GM19452 (cell line): ENCODE data around the gene HS6ST2.

Experiments
- ATAC-seq: cut with Tn5 transposase; IDR thresholded peaks from one replicate; pipeline ENCODE4 v1.9.1; 2021; ENCODE audit not compliant: unreplicated experiment

The HS6ST2 gene

DNA sequence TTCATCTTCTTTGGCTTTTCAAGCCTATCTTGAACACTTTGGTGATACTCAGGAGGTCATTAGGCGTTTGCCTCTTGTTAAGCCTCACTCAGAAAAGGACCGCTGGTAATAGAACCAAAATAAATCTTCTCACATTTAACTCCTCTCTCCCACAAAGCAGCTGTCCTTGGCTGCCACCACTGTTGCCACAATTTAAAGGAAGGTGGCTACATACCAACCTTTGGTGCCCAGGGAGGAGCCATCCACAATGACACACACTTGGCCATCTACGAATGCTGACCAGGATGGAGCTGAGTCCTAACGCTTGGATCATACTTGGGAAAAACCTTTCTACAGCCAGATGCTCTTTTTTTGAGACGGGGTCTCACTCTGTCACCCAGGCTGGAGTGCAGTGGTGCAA lies 210.2 kb downstream of the HS6ST2 start:
- no peak for ATAC-seq

DNA sequence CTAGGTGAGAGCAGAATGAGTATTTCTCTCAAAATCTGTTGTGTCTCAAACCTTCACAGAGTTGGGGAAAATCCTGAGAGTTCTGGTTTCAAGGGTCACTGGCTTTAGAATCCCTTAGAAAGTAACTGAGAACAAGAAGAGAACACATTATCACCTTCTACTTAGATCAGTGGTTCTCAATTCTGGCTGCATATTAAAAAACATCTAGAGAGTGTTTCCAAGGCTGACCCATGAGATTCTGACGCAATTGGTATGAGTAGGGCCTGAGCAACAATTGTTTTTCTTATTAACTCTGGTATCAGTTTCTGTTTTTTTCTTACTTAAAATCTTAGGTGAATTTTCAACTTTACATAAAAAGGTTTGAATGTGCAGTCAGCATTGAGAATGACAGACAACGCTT lies 212.8 kb downstream of the HS6ST2 start:
- no peak for ATAC-seq

DNA sequence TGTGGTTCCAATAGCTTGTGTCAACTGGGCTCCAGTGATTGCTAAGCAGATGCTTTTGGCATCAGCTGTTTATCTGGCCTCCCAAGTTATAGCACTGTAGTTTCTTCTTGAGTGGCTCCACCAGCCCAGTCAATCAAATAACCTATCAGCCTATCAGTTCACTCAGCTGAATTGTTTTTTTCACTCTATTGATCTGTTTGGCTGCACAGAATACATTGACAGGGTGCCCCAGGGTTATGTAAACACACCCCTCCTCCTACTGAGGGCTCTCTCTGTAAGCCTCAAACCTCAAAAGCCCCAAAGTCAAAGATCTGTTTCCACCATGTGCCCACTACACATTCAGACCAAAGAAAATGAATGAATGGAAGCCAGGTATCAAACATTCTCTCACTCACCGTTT lies 214.0 kb downstream of the HS6ST2 start:
- ATAC-seq, result no peak

DNA sequence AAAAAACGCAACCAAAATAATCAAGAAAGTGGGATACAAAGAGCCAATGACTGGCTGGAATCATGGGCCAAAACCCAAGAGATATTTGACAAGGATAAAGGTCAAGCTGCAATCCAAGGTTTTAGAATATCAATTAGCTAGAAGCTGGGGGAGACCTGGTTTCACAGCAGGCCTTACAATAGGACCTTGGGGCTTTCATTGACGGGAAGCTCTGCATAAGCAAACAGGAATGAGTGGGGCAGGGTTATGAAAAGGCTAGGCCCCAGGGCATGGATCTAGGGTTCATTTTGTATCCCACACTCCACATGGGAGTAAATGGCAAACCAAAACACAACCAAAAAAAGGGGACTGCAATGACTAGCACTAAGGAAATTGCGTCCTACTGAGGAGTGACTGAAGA lies 215.3 kb downstream of the HS6ST2 start:
- ATAC-seq, result no peak

DNA sequence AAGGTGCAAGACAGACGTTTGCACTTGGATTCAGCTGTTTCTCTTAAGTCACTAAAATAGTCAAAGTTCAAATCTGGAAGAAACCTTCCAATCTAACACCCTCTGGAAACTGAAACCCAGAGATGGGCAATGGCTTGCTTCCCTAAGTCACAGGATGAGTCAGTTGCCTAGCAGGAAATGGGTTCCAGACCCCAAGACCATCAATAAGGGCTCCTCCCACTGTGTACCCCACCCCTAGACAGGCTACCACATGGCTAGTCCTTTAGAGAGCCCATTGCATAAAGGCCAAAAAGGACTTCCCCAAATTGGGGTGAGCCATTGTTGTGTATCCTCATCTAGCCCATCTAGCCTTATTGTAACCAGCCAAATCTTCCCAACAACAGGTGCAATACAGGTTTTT lies 216.2 kb downstream of the HS6ST2 start:
- ATAC-seq, result no peak

DNA sequence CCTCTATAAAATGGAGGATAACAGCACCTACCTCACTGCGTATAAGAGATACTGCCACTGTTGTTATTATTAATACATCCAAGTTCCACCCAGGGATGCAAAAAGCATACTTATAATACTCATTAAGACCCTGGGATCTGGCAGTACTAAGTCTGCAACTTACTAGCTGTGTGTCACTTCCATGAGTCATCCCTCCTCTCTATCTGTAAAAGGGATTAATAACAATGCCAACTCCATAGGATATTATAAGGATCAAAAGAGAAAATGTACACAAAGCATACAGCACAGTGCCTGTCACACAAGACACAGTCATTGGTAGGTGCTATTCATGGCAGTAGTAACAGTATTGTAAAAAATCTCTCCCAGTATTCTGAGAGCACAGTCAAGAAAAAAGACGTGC lies 216.7 kb downstream of the HS6ST2 start:
- ATAC-seq, result no peak

DNA sequence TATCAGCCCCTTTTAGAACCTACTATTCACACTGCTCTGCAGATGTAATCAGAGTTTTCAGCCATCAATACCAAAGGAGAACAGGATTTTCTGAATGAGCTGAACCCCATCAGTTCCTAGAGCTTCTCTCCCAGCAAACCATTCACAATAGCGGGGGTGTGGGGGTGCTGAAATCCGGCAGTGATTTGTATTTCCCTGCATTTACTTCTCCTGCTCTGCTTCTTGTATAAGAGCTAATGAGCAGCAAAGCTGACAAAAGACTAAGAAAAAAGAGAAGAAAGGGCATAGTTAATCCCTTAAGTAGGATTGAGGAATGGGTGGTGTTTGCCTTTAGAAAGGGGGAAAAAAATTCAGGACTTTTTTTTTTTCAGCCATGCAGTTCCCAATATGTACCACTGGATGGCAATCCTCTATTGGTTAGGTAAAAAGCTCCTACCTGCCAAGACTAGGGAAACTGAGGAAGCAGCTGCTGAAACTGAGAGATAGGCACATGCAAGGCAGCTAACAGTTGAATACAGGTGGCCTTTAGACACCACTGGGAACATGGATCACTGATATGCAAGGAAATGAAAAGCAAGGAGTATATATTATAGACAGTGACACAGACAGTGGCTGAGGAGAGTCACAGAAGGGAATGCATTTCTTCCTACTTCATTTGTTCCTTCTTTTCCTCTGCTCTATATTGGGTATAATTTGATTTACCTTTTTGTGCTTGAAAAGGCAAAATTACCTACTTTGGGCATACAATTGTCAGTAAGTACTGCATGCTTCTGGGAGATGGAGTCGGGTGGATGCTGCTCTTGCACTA lies 217.9 kb downstream of the HS6ST2 start:
- ATAC-seq, result no peak

DNA sequence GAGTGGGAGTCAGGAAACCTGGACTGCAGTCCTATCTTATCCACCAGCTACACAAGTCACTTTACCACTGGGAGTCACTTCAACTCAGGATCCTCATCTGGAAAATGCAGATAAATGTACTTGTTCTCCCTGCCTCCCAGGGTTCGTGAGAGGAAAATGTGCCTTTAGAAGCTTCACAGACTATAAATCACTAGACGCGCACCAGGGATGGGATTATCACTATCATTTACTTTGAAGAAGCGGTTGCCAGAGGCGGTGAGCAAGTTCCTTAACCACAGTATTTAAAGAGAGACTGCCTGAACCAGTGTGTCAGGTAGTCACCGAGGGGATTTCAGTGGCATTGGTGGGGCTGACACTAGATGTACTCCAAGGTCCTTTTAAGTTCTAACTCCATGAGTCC lies 219.5 kb downstream of the HS6ST2 start:
- ATAC-seq, result no peak

DNA sequence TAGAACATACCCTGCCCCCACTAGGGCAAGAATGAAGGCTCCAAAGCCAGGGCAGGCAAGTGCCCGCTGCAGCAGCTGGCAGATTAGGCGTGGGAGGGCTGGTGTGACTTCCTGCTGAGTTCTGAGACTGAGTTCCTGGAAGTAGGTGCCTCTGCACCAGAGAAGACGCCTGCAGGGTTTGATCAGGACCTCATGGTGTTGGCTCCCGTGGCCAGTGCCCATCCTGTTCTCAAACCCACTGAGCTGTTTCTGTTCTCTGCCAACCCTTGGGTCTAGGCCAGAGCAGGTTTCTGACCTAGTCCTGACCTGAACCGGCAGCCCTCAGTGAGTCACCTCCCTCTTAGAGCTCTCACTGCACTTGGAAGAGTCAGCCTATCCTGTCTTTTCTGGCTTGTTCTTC lies 220.7 kb downstream of the HS6ST2 start:
- ATAC-seq, result no peak

DNA sequence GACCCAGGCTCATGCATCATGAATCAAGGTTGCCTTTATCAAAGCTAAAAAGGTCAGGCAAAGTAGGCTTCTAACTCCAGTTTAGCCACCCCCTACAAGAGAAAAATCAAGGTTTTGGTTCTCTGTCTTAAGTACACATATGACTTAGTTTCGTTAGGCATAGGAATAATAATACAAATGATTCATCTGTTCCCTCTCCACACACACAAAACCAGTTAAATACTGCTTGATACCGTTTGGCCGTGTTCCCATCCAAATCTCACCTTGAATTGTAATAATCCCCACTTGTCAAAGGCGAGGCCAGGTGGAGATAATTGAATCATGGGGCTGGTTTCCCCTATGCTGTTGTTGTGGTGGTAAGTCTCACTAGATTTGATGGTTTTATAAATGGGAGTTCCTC lies 226.2 kb downstream of the HS6ST2 start:
- no peak for ATAC-seq

DNA sequence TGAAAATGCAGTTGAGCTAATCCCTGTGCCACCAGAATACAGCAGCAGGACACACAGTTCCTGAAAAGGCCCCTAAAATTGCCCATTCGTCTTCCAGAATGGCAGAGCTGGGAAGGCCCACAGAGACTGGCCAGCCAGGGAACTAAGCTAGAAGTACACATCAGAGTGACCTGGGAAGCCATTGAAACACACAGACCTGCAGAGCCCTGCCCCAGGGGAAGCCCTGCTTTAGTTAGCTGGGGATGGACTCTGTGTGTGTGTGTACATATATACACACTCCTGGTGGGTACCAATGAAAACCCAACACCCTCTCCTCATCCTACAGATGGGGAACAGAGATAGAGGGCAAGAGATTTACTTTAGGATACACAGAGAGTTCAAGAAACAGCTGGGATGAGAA lies 227.7 kb downstream of the HS6ST2 start:
- no peak for ATAC-seq

DNA sequence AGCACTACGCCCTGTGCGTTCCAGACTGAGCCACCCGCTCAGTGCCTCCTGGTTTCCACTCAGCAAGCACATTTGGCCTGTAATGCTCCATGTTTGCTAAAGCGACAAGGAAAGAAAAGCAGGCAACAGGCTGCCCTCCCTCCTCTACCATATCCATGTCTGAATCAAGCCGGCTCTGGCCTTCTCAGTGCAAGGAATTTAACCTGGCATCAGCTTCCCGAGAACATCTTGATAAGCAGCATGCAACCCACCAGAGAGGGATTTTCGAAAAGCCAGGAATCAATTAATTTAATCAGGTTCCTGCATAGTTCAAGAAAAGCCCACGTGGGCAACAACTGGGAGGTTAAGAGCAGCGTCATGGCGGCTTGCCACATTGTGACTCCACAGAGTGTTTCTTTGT lies 228.2 kb downstream of the HS6ST2 start:
- no peak for ATAC-seq

DNA sequence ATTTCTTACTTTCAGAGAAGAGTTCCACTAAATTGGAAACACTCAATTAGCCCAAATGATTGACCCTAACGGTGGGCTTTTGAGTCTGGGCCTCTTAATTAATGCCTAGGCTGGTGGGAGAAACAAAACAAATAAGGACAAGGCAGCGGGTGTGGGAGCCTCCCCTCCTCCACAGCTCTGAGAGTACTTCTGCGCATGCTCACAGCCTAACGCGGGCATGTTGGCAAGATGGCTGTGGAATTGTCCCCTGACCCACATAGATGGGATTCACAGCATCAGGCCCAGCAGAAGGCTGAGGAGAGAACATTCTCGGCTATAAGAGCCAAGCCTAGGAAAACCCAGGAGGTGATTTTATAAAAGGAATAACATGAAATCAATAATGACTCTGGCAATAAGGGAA lies 230.1 kb downstream of the HS6ST2 start:
- no peak for ATAC-seq

DNA sequence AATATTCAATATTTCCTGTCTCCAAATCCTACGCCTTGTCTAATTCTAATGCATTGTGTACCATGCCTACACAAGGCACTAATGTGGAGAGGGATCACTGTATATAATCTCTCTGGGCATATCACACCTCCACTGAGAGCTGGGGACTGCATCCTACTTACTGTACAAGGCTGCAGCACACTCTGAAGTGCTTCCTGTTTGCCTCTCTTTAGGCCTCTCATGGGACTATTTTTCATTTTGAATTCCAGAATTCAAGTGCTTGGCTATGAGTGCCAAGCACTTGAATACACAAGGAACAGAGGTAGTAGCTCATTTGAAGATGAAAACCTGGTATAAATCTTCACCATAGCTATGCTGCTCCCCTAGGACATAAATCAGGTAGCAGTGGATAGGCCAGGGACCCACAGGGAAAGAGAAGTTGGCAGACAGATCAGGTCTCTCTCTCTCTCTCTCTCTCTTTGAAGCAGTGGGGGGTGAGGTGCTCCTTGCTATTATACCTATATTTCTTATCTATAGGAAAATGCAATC lies 239.9 kb downstream of the HS6ST2 start:
- no peak for ATAC-seq

DNA sequence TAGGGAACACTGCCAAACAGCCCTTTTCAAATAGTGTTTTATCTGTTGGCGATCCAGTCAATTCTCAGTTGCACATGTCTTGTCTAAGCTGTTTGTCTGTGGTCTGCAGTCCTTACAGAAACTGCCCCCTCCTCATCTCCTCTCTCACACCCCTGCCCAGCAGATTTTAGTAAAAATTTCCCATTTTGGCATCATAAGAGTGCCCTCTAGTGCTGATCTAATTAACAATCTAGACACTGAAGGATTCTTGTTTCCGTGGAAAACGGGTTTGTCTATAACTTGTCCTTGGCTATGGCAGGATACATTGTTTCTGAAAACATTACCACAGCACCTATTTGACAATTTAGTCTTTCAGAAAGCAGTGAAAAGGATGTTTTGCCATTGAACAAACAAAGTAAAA lies 242.4 kb downstream of the HS6ST2 start:
- no peak for ATAC-seq

DNA sequence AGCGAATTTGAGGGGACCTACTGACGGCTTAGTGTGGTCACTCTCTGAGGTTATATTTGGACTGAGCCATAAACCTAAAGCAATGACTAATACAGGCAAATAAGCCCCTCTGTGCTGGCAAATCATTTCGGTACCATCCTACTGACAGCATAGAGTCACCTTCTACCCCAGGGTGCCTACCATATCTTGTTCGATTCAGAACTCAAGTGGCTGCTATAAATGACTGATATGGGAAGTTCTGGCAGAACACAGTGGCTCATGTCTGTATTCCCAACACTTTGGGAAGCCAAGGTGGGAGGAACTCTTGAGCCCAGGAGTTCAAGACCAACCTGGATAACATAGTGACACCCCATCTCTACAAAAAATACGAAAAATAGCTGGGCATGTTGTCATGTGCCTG lies 243.5 kb downstream of the HS6ST2 start:
- ATAC-seq, result no peak

DNA sequence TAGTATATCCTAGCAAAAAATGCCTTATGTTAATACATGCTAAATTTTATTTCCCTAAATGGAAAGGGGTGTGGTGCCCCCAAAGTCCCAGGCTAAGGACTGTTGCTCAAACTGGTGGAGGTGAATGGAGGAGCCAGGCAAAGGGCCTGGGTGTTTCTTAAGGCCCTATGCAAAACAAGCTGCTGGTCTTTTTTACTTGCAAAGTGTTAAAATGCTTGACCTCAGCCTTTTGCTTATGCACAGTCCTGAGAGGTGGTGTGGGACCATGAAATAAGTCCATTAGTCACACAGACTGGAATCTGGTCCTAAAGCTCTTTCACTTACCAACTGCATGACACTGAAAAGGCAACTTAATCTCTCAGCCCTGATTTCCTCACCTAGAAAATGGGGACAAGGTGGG lies 246.1 kb downstream of the HS6ST2 start:
- ATAC-seq, result no peak

DNA sequence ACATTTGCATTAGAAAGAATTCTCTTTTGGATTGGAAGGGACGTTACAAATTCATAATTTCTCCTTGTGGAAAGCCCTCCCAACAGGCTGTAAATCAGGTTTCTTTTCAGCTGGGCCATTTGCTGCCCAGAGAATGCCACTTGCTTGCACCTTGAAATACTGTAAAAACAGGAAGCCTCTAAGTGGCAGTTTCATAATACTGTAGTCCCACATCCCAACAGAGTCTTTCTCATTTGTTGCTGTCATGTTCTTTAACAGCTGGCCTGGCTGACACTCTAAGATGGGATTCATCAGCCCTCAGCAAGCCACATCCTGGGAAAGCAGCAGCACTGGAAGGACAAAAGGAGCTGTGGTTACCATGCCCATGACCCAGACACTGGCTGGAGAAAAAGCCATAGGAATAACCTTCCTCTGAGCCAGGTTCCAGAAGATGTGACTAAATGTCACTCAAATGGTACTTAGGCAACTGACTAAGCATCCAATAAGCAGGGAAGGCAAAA lies 247.7 kb downstream of the HS6ST2 start:
- no peak for ATAC-seq

DNA sequence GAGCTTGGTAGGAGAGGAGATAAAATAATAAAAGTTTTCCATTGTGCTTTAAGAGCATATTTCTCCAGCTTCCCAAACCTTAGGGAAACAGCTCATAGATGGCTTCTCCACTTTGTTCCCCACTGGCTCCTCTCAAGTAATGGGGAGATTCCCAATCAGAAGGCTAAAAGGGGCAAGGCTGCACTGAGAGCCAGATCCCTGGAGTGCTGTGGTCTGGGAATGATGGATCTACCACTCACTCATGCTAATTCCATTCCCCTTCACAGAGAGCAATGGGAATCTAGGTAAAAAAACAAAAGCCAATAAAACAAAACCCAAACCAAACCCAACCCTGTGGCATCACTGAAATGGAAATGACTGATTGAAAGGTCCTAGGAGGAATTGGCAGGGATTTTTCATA lies 249.9 kb downstream of the HS6ST2 start:
- no peak for ATAC-seq

DNA sequence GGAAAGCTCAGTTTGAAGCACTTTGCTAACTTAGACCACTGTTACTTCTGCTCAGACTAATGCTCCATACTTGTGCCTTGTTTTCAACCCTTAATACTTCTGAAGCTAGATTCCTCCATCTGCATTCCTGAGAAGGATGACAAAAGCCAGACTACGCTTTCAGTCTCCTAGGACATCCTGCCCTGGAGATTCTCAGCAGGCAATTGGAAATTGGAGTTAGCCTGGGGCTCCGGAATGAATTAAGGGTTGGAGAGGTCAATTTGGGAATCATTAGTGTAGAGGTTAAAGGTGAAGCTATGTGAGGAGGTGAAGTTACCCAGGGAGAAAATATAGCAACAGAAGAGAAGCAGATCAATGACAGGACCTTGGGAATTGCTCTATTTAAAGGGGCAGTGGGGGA lies 253.7 kb downstream of the HS6ST2 start:
- ATAC-seq, result no peak

DNA sequence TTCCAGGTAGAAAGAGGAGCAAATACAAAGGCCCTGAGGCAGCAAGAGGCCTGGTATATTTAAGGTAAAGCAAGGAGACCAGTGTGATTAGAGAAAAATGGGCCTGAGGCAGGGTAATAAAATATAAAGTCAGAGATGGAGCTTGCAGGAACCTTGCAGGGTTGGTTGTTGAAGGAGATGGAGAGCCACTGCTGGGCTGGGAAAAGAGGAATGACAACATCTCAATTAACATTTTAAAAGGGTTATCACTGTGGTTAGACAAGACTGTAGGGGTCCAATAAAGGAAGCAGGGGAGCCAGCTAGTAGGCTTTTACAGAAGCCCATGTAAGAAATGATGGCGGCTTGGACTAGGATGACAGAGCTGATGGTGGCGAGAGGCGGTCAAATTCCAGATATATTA lies 264.0 kb downstream of the HS6ST2 start:
- no peak for ATAC-seq

DNA sequence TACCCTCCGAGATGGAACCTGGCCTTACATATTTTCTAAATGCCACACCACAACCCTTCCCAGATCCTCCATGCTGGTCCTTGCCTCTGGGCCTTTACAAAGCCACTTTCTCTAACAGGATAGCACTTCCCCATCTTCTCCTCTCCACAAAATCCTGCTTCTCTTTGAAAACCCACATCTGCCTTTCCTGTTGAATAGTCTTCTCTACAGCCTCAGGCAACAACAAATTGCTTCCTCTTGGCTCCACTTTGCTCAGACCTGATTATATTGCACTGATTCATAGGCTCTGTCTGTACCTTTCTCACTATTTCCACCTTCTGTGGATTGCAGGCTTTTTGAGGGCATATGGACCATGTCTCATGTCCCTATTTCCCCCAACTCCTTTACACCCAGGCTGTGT lies 265.9 kb downstream of the HS6ST2 start:
- ATAC-seq, result no peak

DNA sequence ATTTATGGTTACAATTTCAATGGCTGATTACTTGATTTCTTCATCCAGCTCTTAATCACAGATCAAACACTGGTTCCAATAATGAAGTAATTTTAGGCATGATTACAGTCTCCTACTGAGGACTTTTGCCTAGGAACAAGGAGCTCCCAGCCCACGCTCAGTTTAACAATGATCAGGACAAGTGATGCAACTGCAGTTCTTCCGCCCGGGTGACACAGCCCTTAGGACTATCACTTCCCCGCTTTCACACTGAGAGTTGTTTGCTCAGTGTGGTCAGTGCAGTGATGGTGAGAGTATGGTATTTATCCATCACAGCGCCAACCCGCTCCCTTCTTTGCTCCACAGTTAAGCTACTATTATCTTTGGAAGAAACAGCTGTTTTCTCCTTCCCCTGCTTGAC lies 266.4 kb downstream of the HS6ST2 start:
- no peak for ATAC-seq
